NCI-H2081 (cell line): ENCODE data around the gene PLEK.
"Not testable (repeated sequence)": the region's sequence is repeated elsewhere in the genome, so short reads cannot be mapped to it uniquely, and the experiment has no call there.

Experiments
- DNase-seq, 2 experiments: peaks; one replicate each; lab custom pipeline; 2025; lab: John Stamatoyannopoulos, UW

The PLEK gene

GRCh38 chr2:68352651-68353391, 12.3 kb upstream of the PLEK start:
- DNase-seq, result no peak

- no peak for DNase-seq
These were observed 8.4 kb upstream of the PLEK start for GRCh38 chr2:68356599-68357239.

- peak in 1 of 2 experiments; percentile 48 for DNase-seq
These were observed 7.3 kb upstream of the PLEK start for GRCh38 chr2:68357605-68358337.

GRCh38 chr2:68359889-68360288, 5.2 kb upstream of the PLEK start:
- DNase-seq, result no peak

- peak; percentile 48 to 57 for DNase-seq
These were observed 3.0 kb upstream of the PLEK start for GRCh38 chr2:68362069-68362468.

- DNase-seq, result no peak
These were observed 2.3 kb upstream of the PLEK start for GRCh38 chr2:68362749-68363148.

GRCh38 chr2:68363721-68364120, 1.4 kb upstream of the PLEK start:
- DNase-seq, result no peak

- no peak for DNase-seq
These were observed 1.0 kb downstream of the PLEK start for GRCh38 chr2:68366083-68366560.

GRCh38 chr2:68367953-68368653, 3.0 kb downstream of the PLEK start:
- DNase-seq, result no peak

GRCh38 chr2:68368654-68369336, 3.7 kb downstream of the PLEK start:
- DNase-seq, result no peak

GRCh38 chr2:68369337-68369734, 4.3 kb downstream of the PLEK start:
- no peak for DNase-seq

- no peak for DNase-seq
These were observed 6.1 kb downstream of the PLEK start for GRCh38 chr2:68371138-68371537.

GRCh38 chr2:68371581-68371980, 6.5 kb downstream of the PLEK start:
- no peak for DNase-seq

GRCh38 chr2:68372485-68372884, 7.4 kb downstream of the PLEK start:
- no peak for DNase-seq

- DNase-seq, result no peak
These were observed 9.1 kb downstream of the PLEK start for GRCh38 chr2:68374184-68374583.

GRCh38 chr2:68375582-68375981, 10.5 kb downstream of the PLEK start:
- no peak for DNase-seq

- no peak for DNase-seq
These were observed 12.2 kb downstream of the PLEK start for GRCh38 chr2:68377137-68377780.

GRCh38 chr2:68378779-68379178, 13.7 kb downstream of the PLEK start:
- not testable (repeated sequence) for DNase-seq

- no peak for DNase-seq
These were observed 14.2 kb downstream of the PLEK start for GRCh38 chr2:68379184-68379708.

GRCh38 chr2:68383778-68384177, 18.7 kb downstream of the PLEK start:
- DNase-seq, result no peak
